Heart right ventricle (tissue), 16 donors: ENCODE measurements around the gene CALB2. TPM values are rescaled to one million over a fixed set of nuclear protein-coding genes. Genes with fewer than 3 reads are reported as not detected.

ENCODE experiments used
- ATAC-seq, 8 donors: fragments of 200-7000 bp; cut with Tn5 transposase; one replicate each; pipeline ENCODE4 v1.9.1; 2020; ENCODE audit warnings: mild to moderate bottlenecking in 8 of 8, moderate library complexity in 8 of 8, moderate number of reproducible peaks in 1 of 8
- DNase-seq, 2 donors: peaks; one replicate each; pipeline ENCODE4 v3.0.0-alpha.2; 2020
- H3K27ac ChIP-seq, 10 donors: fragments of 200-600 bp; sonication (generic) in 2 of 10; one replicate each; pipeline versions ENCODE4 v1.5.0 to v1.8.0; 2020 to 2022; ENCODE audit warnings: mild to moderate bottlenecking in 3 of 10
- H3K27me3 ChIP-seq, 7 donors: fragments of 200-600 bp; one replicate each; pipeline ENCODE4 v1.8.0; 2021 to 2022; ENCODE audit warnings: mild to moderate bottlenecking in 2 of 7
- H3K36me3 ChIP-seq, 9 donors: fragments of 200-600 bp; sonication (generic) in 1 of 9; one replicate each; pipeline versions ENCODE4 v1.5.0 to v1.8.0; 2020 to 2022; ENCODE audit warnings: mild to moderate bottlenecking in 2 of 9
- H3K4me1 ChIP-seq, 9 donors: fragments of 200-600 bp; sonication (generic) in 1 of 9; one replicate each; pipeline versions ENCODE4 v1.5.0 to v1.8.0; 2020 to 2022; ENCODE audit warnings: mild to moderate bottlenecking in 4 of 9
- H3K4me3 ChIP-seq, 10 donors: fragments of 200-600 bp; sonication (generic) in 2 of 10; one replicate each; pipeline versions ENCODE4 v1.5.0 to v1.8.0; 2020 to 2022; ENCODE audit warnings: mild to moderate bottlenecking in 7 of 10, moderate library complexity in 2 of 10
- H3K9me3 ChIP-seq, 11 donors: fragments of 200-600 bp in 10 of 11; sonication (generic) in 2 of 11; one replicate each; pipeline versions ENCODE4 v1.5.0 to v1.8.0; 2013 to 2022; ENCODE audit warnings: mild to moderate bottlenecking in 2 of 11, control low read depth in 1 of 11, moderate library complexity in 1 of 11
- WGBS, 2 donors: extraction: QIAGEN DNeasy Blood & Tissue Kit; methylation state at CpG; one replicate each; pipeline ENCODE4 v1.1.7; 2013; ENCODE audit warnings: inconsistent platforms in 1 of 2; 5-methylcytosine and 5-hydroxymethylcytosine counted together
- intact Hi-C, 10 donors: fragments of 100-400 bp; cut with DNase I; formaldehyde crosslinking; loops; one replicate each; pipeline versions ENCODE4 v1.11.1 to v1.14.2; 2022
- polyA plus RNA-seq, 2 donors: library from polyadenylated mRNA; stranded (reverse); fragments of 200-250 nt; gene quantifications; one replicate each; pipeline ENCODE4 v1.2.3, GENCODE V29; 2013
- total RNA-seq, 10 donors: library from RNA; stranded (reverse); fragmentation: NEBNext Ultra II Directional in 3 of 10; extraction: Animal tissue kit (Norgen Biotek cat#: 25700) in 3 of 10; gene quantifications; one replicate each; pipeline versions ENCODE4 v1.2.1 to v1.2.4, GENCODE V29; 2021 to 2023
- TF ChIP-seq, protein P1 (sequence below), 9 donors: fragments of 200-600 bp; sonication (generic) in 2 of 9; IDR thresholded peaks; one replicate each; pipeline versions ENCODE4 v1.5.0 to v1.8.0; 2021 to 2022; ENCODE audit warnings: antibody characterized with exemption in 9 of 9, mild to moderate bottlenecking in 5 of 9, moderate library complexity in 1 of 9
- donor health status: Arrhythmogenic right ventricular cardiomyopathy.
- donor health status: ischemic (EF 13 %, LVEDD 7.1; RV severe dilation, severe dysfunction).
- donor health status: healthy with polysubstance abuse.
- donor health status: DM: no; HTN: yes; CAD: no.
- donor health status: DM: no; HTN: no; CAD: no.
- donor health status: ischemic (EF 25% LVEDD 6.9; RV normal size, moderate dysfunction).
- donor health status: ischemic (EF 25% LVEDD 5.7; RV mildly dilated, moderate dysfunction).
- donor health status: healthy.
- donor health status: DM: yes; HTN: yes; CAD: no.
- donor health status: Ischemic cardiomyopathy.
- donor health status: ischemic (EF 35%, LVEDD 5.7; RV mildly dilated, moderate dysfunction).
- donor health status: nonischemic (EF 11% LVEDD 7.7; RV severe dilation, severe dysfunction).
- donor health status: DM: yes; HTN: yes; CAD: no.
- donor health status: PGD.
- donor health status: ischemic (EF 29% LVEDD 5.4; RV normal size, mild dysfunction).
- donor health status: nonischemic (EF 23%, LVEDD 6.1; RV moderate dilation, normal function).

CALB2 gene
- total and polyA plus RNA-seq, 12 donors = 0.16 to 3.7 (median 1.2) TPM; not detected in 3

DNA sequence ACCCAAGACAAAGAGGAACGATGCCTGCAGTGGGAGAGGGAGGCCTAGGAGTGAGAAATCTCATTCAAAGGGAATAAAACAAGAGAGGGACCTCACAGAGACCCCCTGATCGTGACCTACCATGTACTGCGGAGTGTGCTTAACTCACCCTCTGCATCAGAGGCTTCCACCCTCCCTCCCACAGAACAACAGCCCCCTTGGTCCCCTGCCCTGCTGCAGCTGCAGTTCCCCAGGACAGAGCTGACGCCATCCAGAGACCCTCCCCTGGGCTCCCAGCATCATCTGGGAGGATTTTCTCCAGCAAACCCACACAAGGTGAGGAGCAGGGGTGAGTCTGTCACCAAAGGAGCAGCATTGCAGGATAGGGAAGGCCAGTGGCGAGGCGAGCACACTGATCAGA, 43.5 kb downstream of the CALB2 start:
- no peak for DNase-seq
- no peak overlapping the region for H3K27ac ChIP-seq
- 58 to 60% methylated on average over 6 of the region's 6 CpGs for WGBS, 2 donors
- TF ChIP-seq, protein P1, sequence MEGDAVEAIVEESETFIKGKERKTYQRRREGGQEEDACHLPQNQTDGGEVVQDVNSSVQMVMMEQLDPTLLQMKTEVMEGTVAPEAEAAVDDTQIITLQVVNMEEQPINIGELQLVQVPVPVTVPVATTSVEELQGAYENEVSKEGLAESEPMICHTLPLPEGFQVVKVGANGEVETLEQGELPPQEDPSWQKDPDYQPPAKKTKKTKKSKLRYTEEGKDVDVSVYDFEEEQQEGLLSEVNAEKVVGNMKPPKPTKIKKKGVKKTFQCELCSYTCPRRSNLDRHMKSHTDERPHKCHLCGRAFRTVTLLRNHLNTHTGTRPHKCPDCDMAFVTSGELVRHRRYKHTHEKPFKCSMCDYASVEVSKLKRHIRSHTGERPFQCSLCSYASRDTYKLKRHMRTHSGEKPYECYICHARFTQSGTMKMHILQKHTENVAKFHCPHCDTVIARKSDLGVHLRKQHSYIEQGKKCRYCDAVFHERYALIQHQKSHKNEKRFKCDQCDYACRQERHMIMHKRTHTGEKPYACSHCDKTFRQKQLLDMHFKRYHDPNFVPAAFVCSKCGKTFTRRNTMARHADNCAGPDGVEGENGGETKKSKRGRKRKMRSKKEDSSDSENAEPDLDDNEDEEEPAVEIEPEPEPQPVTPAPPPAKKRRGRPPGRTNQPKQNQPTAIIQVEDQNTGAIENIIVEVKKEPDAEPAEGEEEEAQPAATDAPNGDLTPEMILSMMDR (IDR thresholded peaks at IDR 0.05) = no peak
- H3K4me3 ChIP-seq = no peak overlapping the region
- H3K36me3 ChIP-seq = no peaks in the 10 kb centered on the region
- intact Hi-C loops = loop anchor here in 1 of 10 donors (10.0 kb wide), 1 partner anchor 57 kb away; no protein-coding TSS in a partner anchor
- ATAC-seq = no peak
- peaks cover 0 to 19% (median 0%) of the 10 kb centered on the region in 11 donors for H3K9me3 ChIP-seq
- H3K27me3 ChIP-seq = peaks cover 0 to 68% (median 37%) of the 10 kb centered on the region in 7 donors
- H3K4me1 ChIP-seq = no peaks in the 10 kb centered on the region

DNA sequence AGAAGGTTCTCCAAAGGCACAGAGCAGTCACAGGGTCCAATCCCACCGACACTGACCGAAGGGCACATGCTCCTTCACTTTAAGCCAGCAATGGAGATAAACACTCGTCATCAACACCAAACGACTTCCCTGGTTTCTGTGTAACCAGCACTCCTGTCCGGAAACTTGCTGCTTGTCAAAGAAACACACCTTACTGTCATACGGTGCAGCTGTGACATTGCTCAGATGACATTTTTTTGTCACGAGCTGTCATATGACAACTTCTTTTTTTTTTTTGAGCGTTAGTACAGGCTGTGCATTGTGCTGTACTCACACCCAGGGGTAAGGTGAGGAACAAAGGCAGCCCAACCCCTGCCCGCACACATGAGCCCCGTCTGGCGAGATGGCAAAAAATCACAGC, 44.2 kb downstream of the CALB2 start:
- peaks cover 0 to 19% (median 0%) of the 10 kb centered on the region in 11 donors for H3K9me3 ChIP-seq
- no peak for ATAC-seq
- TF ChIP-seq, protein P1 (IDR thresholded peaks at IDR 0.05) = no peak
- WGBS, 2 donors = 52 to 58% methylated on average over 11 of the region's 11 CpGs
- intact Hi-C loops = loop anchor here in 1 of 10 donors (10.0 kb wide), 1 partner anchor 58 kb away; no protein-coding TSS in a partner anchor
- no peak overlapping the region for H3K27ac ChIP-seq
- H3K4me3 ChIP-seq = no peak overlapping the region
- H3K36me3 ChIP-seq = no peaks in the 10 kb centered on the region
- no peak for DNase-seq
- peaks cover 0 to 67% (median 44%) of the 10 kb centered on the region in 7 donors for H3K27me3 ChIP-seq
- H3K4me1 ChIP-seq = no peaks in the 10 kb centered on the region

GRCh38 chr16:71404364-71404763, 45.8 kb downstream of the CALB2 start:
- WGBS, 2 donors = 69 to 71% methylated on average over 4 of the region's 4 CpGs
- TF ChIP-seq, protein P1 (IDR thresholded peaks at IDR 0.05) = no peak
- no peak for DNase-seq
- intact Hi-C loops = loop anchor here in 1 of 10 donors (10.0 kb wide), 1 partner anchor 60 kb away; no protein-coding TSS in a partner anchor
- no peaks in the 10 kb centered on the region for H3K4me1 ChIP-seq
- H3K4me3 ChIP-seq = no peak overlapping the region
- no peaks in the 10 kb centered on the region for H3K36me3 ChIP-seq
- H3K27ac ChIP-seq = no peak overlapping the region
- ATAC-seq = no peak
- peaks cover 0 to 79% (median 45%) of the 10 kb centered on the region in 7 donors for H3K27me3 ChIP-seq
- peaks cover 0 to 19% (median 0%) of the 10 kb centered on the region in 11 donors for H3K9me3 ChIP-seq

- TF ChIP-seq, protein P1 (IDR thresholded peaks at IDR 0.05) = no peak
- Histone ChIP-seq H3K27ac (no peak overlapping the region), H3K4me3 (no peak overlapping the region), H3K27me3 (peaks cover 0 to 75% (median 57%) of the 10 kb centered on the region in 7 donors), H3K9me3 (peaks cover 0 to 19% (median 0%) of the 10 kb centered on the region in 11 donors), H3K4me1 (no peaks in the 10 kb centered on the region), H3K36me3 (no peaks in the 10 kb centered on the region)
- ATAC-seq = no peak
- intact Hi-C loops = loop anchor here in 1 of 10 donors (10.0 kb wide), 1 partner anchor 62 kb away; no protein-coding TSS in a partner anchor
- 85 to 89% methylated on average over 5 of the region's 5 CpGs for WGBS, 2 donors
- no peak for DNase-seq
These were observed 47.8 kb downstream of the CALB2 start for GRCh38 chr16:71406316-71406715.
